Stimulated activated naive CD8-positive, alpha-beta T cell treated with anti-CD3 and anti-CD28 coated beads, Interleukin-15, amount 100 ng/mL, for 72 hours (primary cell): ENCODE results near the gene EML6.

Experiments
- ATAC-seq: fragments of 150-1000 bp; cut with Tn5 transposase; 2 replicates; pipeline ENCODE4 v1.10.0; 2021; ENCODE audit warnings: mild to moderate bottlenecking, moderate library complexity
- DNase-seq, 2 donors: peaks; one replicate each; pipeline ENCODE4 v3.0.0; 2021 to 2022
- H3K27ac Mint-ChIP-seq, 2 donors: one replicate each; pipeline ENCODE4 v1.8.0; 2022; ENCODE audit warnings: mild to moderate bottlenecking in 2 of 2, mixed read lengths in 2 of 2, moderate library complexity in 2 of 2
- H3K27me3 Mint-ChIP-seq: one replicate; pipeline ENCODE4 v1.8.0; 2022; ENCODE audit warnings: mixed read lengths
- H3K4me1 Mint-ChIP-seq: one replicate; pipeline ENCODE4 v1.8.0; 2022; ENCODE audit warnings: mild to moderate bottlenecking, mixed read lengths
- H3K4me3 Mint-ChIP-seq, 2 donors: one replicate each; pipeline ENCODE4 v1.8.0; 2022; ENCODE audit warnings: mild to moderate bottlenecking in 2 of 2, mixed read lengths in 2 of 2, moderate library complexity in 1 of 2
- H3K9me3 Mint-ChIP-seq, 2 donors: one replicate each; pipeline ENCODE4 v1.8.0; 2022; ENCODE audit warnings: mixed read lengths in 2 of 2

EML6 gene

GRCh38 chr2:54763636-54764291 is 40.3 kb downstream of the EML6 start:
- ATAC-seq (no peak), DNase-seq (no peak)
- H3K4me3 Mint-ChIP-seq, result no peak overlapping the region
- no peaks in the 10 kb centered on the region for H3K27me3 Mint-ChIP-seq
- no peak overlapping the region for H3K27ac Mint-ChIP-seq
- no peaks in the 10 kb centered on the region for H3K9me3 Mint-ChIP-seq
- peaks cover 12% of the 10 kb centered on the region for H3K4me1 Mint-ChIP-seq

- peak overlapping the region in 1 of 2 donors; percentile 84 for H3K27ac Mint-ChIP-seq
- H3K27me3 Mint-ChIP-seq, result no peaks in the 10 kb centered on the region
- H3K9me3 Mint-ChIP-seq, result no peaks in the 10 kb centered on the region
- no peak for DNase-seq
- peak; percentile 97 for ATAC-seq
- H3K4me3 Mint-ChIP-seq, result no peak overlapping the region
- peaks cover 21% of the 10 kb centered on the region for H3K4me1 Mint-ChIP-seq
These were observed 44.5 kb downstream of the EML6 start for GRCh38 chr2:54767921-54768320.

DNA sequence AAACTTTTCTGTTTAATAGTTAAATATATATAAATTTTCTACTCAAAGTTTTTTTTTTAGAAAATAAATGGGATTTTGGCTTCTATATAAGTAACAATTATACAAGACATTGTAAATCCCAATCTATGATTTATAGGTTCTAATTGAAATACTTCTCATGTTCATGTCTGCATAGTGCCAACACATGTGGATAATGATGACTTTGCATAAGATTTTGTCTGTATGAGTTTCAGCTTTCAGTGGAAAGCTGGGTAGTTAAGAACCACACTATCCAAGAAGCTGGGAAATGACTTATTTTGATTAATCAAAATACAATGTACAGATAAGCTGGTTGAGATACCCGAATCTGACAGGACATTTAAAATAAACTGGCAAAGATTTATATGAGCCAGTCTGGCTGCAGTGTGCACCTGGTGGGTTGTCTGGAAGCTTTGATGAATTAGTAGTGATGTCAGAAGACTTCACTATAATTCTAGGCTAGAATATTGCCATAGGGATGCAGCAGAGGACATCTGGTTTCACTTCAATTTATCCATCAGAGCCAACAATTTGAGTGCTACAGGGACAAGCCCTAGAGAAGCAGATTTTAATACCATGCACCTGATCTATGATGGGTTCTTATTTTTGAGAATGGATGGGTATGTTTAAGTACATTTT is 45.4 kb downstream of the EML6 start:
- H3K27me3 Mint-ChIP-seq, result no peaks in the 10 kb centered on the region
- DNase-seq (no peak), ATAC-seq (no peak)
- peaks cover 21% of the 10 kb centered on the region for H3K4me1 Mint-ChIP-seq
- peaks cover 0 to 2% of the 10 kb centered on the region in 2 donors for H3K9me3 Mint-ChIP-seq
- H3K27ac Mint-ChIP-seq, result no peak overlapping the region
- H3K4me3 Mint-ChIP-seq, result no peak overlapping the region

GRCh38 chr2:54770211-54770610 is 46.7 kb downstream of the EML6 start:
- ATAC-seq, result no peak
- no peak overlapping the region for H3K4me3 Mint-ChIP-seq
- no peaks in the 10 kb centered on the region for H3K27me3 Mint-ChIP-seq
- no peak overlapping the region for H3K27ac Mint-ChIP-seq
- DNase-seq, result no peak
- peaks cover 2 to 11% of the 10 kb centered on the region in 2 donors for H3K9me3 Mint-ChIP-seq
- H3K4me1 Mint-ChIP-seq, result peaks cover 21% of the 10 kb centered on the region

- Mint-ChIP-seq H3K9me3 (peaks cover 5 to 15% of the 10 kb centered on the region in 2 donors), H3K27ac (no peak overlapping the region), H3K27me3 (no peaks in the 10 kb centered on the region), H3K4me1 (peaks cover 21% of the 10 kb centered on the region), H3K4me3 (no peak overlapping the region)
- DNase-seq (no peak), ATAC-seq (no peak)
These were observed 47.2 kb downstream of the EML6 start for GRCh38 chr2:54770676-54771075.

GRCh38 chr2:54771166-54771885 is 47.9 kb downstream of the EML6 start:
- H3K27me3 Mint-ChIP-seq, result no peaks in the 10 kb centered on the region
- H3K27ac Mint-ChIP-seq, result no peak overlapping the region
- H3K4me3 Mint-ChIP-seq, result no peak overlapping the region
- DNase-seq (no peak), ATAC-seq (no peak)
- H3K9me3 Mint-ChIP-seq, result peaks cover 10 to 22% of the 10 kb centered on the region in 2 donors
- peaks cover 21% of the 10 kb centered on the region for H3K4me1 Mint-ChIP-seq

DNA sequence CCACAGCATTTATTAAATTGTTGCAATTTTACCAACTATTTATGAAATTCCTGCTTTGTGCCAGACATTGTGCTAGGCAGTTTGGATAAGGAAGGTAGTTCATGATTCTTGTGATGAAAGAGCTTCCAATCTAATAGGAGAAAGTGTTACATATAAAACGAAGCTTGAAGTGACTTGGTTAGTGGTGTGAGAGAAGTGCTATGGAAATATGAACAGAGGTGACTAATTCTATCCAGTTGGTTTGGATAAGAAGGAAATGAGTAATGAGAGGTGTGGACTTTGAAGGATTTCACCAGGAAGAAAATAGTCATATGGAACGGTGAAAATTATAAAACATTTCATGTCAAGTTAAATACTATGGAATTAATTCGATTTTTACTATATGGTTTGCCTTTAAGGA is 48.6 kb downstream of the EML6 start:
- peaks cover 13 to 25% of the 10 kb centered on the region in 2 donors for H3K9me3 Mint-ChIP-seq
- H3K4me1 Mint-ChIP-seq, result peaks cover 21% of the 10 kb centered on the region
- H3K27me3 Mint-ChIP-seq, result no peaks in the 10 kb centered on the region
- no peak for ATAC-seq
- no peak for DNase-seq
- no peak overlapping the region for H3K27ac Mint-ChIP-seq
- H3K4me3 Mint-ChIP-seq, result no peak overlapping the region

- Mint-ChIP-seq H3K4me1 (peaks cover 19% of the 10 kb centered on the region), H3K27me3 (no peaks in the 10 kb centered on the region), H3K27ac (no peak overlapping the region), H3K4me3 (no peak overlapping the region), H3K9me3 (peaks cover 17 to 28% of the 10 kb centered on the region in 2 donors)
- ATAC-seq, result no peak
- no peak for DNase-seq
These were observed 49.1 kb downstream of the EML6 start for GRCh38 chr2:54772531-54772930.

GRCh38 chr2:54773233-54773632 is 49.8 kb downstream of the EML6 start:
- DNase-seq, result no peak
- Mint-ChIP-seq H3K27ac (no peak overlapping the region), H3K4me1 (peaks cover 12% of the 10 kb centered on the region), H3K4me3 (no peak overlapping the region), H3K27me3 (no peaks in the 10 kb centered on the region), H3K9me3 (peaks cover 17 to 28% of the 10 kb centered on the region in 2 donors)
- ATAC-seq, result no peak

DNA sequence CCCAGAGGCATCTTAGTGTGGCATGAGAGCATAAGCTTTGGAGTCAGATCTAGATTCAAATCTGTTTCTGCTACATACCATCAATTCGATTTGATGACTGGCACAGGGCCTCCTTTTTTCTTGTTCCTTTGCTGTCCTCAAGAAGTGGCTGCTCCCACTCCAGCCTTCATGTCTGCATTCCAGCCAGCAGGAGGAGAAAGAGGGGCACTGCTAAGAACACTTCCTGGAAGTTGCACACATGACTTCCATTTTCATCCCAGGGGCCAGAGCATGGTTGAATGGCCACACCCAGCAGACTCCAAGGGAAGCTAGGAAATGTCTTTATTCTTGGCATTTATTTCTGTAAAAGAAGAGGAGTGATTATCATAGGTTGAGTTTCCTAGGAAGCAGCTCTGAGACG is 50.4 kb downstream of the EML6 start:
- no peak for DNase-seq
- Mint-ChIP-seq H3K4me1 (peaks cover 9% of the 10 kb centered on the region), H3K27ac (no peak overlapping the region), H3K4me3 (no peak overlapping the region), H3K27me3 (no peaks in the 10 kb centered on the region), H3K9me3 (peaks cover 17 to 28% of the 10 kb centered on the region in 2 donors)
- ATAC-seq, result no peak

DNA sequence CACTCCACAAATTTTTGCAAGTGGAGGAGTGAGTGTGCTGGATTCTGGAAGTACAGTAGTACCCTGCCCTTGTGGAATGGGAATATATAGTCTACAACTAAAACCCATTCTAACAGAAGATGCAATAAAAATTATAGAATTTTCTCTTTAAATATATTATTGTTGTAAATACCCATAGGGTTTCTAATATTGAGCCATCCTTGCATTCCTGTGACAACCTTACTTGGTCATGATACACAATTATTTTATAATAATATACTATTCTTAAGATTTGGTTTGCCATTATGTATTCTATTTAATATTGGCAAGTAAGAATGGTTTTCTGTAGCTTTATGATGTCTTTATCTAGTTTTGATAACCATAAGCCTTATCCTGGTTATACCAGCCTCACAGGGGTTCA is 52.2 kb downstream of the EML6 start:
- DNase-seq (no peak), ATAC-seq (no peak)
- H3K4me1 Mint-ChIP-seq, result peaks cover 9% of the 10 kb centered on the region
- H3K27ac Mint-ChIP-seq, result no peak overlapping the region
- H3K27me3 Mint-ChIP-seq, result no peaks in the 10 kb centered on the region
- peaks cover 17 to 28% of the 10 kb centered on the region in 2 donors for H3K9me3 Mint-ChIP-seq
- H3K4me3 Mint-ChIP-seq, result no peak overlapping the region

GRCh38 chr2:54776494-54776893 is 53.0 kb downstream of the EML6 start:
- ATAC-seq, result no peak
- peaks cover 9% of the 10 kb centered on the region for H3K4me1 Mint-ChIP-seq

DNA sequence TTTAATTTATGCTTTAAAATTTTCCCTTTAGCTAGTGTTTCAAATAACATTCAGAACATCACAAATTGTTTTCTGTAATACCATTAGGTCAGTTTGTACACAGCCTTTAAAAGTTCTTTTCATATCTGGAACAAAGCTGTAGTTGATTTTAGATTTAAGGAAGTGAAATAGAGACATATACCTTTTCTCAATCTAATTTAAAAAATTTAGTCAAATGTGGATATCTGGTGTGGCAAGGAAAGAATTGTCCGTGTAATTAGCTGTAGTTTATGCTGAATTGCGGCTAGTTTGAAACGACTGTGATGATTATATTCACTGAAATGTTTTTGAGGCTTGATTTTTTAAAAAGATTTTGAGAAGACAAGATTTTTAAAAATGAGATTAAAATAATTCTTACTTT is 59.9 kb downstream of the EML6 start:
- Mint-ChIP-seq H3K4me3 (no peak overlapping the region), H3K27ac (no peak overlapping the region), H3K27me3 (no peaks in the 10 kb centered on the region), H3K9me3 (no peaks in the 10 kb centered on the region), H3K4me1 (no peaks in the 10 kb centered on the region)
- no peak for ATAC-seq
- DNase-seq, result no peak

More at GRCh38 chr2:54776494-54776893, 53.0 kb downstream of the EML6 start:
- Mint-ChIP-seq H3K4me3 (no peak overlapping the region), H3K27ac (no peak overlapping the region), H3K27me3 (no peaks in the 10 kb centered on the region), H3K9me3 (peaks cover 17 to 28% of the 10 kb centered on the region in 2 donors)
- no peak for DNase-seq

DNA sequence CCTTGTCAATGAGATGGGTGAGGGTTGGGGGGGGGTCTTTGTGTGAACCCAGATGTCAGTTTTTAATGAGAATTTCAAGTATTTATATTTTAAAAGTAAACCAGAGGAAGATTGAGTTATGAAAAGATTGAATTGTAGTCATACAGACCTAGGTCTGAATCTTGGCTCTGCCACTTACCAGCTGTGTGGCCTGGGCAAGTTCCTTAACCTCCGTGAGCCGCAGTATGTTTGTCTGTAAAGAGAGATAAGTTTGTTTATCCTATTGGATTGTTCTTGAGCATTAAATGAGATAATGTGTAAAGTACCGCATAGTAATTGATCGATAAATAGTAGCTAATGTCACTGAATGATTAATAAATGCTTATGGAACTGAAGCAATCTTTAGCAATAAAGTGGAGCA is 63.8 kb downstream of the EML6 start:
- DNase-seq (no peak), ATAC-seq (no peak)
- Mint-ChIP-seq H3K9me3 (no peaks in the 10 kb centered on the region), H3K4me3 (no peak overlapping the region), H3K27me3 (no peaks in the 10 kb centered on the region), H3K27ac (no peak overlapping the region), H3K4me1 (no peaks in the 10 kb centered on the region)

DNA sequence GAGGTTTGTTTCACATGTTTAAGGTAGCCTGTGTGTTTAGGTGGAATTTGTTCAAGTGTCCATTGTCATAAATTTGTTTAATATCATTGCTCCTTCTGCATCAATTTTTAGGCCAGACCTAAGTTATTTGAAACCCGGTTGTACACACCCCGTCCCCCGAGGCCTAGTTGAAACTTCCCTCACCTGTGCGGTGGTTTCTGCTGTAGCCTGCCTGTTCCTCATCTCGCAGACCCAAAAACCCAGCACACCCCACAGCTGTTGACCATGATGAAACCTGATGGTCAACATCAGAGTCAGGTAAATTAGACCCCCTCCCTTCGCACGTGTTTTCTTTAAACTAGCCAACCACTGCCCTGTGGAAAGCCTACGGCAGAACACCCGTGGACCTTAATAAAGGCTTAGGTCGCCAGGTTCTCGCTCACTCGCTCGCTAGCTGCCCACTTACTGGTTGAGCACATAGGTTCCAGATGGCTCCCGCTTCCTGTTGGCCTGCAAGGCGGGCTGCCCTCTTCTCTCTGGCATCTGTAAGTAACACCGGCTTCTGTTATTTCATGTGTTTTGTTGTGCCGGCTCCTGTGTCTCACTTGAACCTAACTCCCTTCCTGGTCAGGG is 64.4 kb downstream of the EML6 start:
- no peak for DNase-seq
- Mint-ChIP-seq H3K27me3 (no peaks in the 10 kb centered on the region), H3K9me3 (no peaks in the 10 kb centered on the region), H3K4me1 (no peaks in the 10 kb centered on the region), H3K4me3 (no peak overlapping the region), H3K27ac (peak overlapping the region in 1 of 2 donors; percentile 37)
- no peak for ATAC-seq

- H3K4me1 Mint-ChIP-seq, result no peaks in the 10 kb centered on the region
- no peak overlapping the region for H3K4me3 Mint-ChIP-seq
- DNase-seq, result no peak
- no peaks in the 10 kb centered on the region for H3K27me3 Mint-ChIP-seq
- no peak overlapping the region for H3K27ac Mint-ChIP-seq
- ATAC-seq, result no peak
- no peaks in the 10 kb centered on the region for H3K9me3 Mint-ChIP-seq
These were observed 66.4 kb downstream of the EML6 start for GRCh38 chr2:54789878-54790277.
